Measurements from ENCODE around the gene KRTAP9-9. TPM values are rescaled to one million over a fixed set of nuclear protein-coding genes. Genes with fewer than 3 reads are reported as not detected.
"Not testable (repeated sequence)": the region's sequence is repeated elsewhere in the genome, so short reads cannot be mapped to it uniquely, and the experiment has no call there.

Gene KRTAP9-9
- total RNA-seq, 1 donor from 2014 or later, result not detected

DNA sequence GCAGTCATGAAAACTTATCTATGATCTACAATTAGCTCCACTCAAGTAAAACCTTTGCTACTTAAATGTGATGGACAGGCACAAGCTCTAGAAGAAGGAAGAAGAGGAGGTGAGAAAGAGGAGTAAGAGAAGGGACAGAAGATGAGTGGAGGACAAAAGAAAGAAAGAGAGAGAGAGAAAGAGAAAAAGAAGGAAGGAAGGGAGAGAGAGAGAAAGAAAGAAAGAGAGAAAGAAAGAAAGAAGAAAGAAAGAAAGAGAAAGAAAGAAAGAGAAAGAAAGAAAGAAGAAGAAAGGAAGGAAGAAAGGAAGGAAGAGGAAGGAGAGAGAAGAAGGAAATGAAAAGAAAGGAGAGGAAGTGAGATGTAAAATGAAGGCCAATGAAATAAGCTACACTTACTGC lies 25.1 kb upstream of the KRTAP9-9 start:
- no peak overlapping the region for H3K4me3 ChIP-seq (ENCODE audit: insufficient read depth, low read depth, low read length)
- TF ChIP-seq EZH2 (IDR thresholded peaks at IDR 0.05; ENCODE audit: insufficient read depth, low read length), result no peak
- TF ChIP-seq, protein P1, sequence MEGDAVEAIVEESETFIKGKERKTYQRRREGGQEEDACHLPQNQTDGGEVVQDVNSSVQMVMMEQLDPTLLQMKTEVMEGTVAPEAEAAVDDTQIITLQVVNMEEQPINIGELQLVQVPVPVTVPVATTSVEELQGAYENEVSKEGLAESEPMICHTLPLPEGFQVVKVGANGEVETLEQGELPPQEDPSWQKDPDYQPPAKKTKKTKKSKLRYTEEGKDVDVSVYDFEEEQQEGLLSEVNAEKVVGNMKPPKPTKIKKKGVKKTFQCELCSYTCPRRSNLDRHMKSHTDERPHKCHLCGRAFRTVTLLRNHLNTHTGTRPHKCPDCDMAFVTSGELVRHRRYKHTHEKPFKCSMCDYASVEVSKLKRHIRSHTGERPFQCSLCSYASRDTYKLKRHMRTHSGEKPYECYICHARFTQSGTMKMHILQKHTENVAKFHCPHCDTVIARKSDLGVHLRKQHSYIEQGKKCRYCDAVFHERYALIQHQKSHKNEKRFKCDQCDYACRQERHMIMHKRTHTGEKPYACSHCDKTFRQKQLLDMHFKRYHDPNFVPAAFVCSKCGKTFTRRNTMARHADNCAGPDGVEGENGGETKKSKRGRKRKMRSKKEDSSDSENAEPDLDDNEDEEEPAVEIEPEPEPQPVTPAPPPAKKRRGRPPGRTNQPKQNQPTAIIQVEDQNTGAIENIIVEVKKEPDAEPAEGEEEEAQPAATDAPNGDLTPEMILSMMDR (IDR thresholded peaks at IDR 0.05; ENCODE audit: insufficient read depth, low read depth, low read length), result no peak
- H3K9ac ChIP-seq (ENCODE audit: low read length), result no peak overlapping the region
- Mint-ChIP-seq H3K27me3 (ENCODE audit: low read depth, unreplicated experiment) (peaks cover 24% of the 10 kb centered on the region), H3K9me3 (ENCODE audit: unreplicated experiment) (peaks cover 2% of the 10 kb centered on the region), H3K36me3 (ENCODE audit: low read depth, unreplicated experiment) (no peaks in the 10 kb centered on the region), H3K4me1 (ENCODE audit: low read depth, unreplicated experiment) (no peaks in the 10 kb centered on the region), H3K27ac (ENCODE audit: unreplicated experiment) (no peak overlapping the region), H3K4me3 (ENCODE audit: unreplicated experiment) (no peak overlapping the region)
- H4K20me1 ChIP-seq (ENCODE audit: insufficient read depth, low read length), result no peaks in the 10 kb centered on the region
- H3K36me3 ChIP-seq (ENCODE audit: insufficient read depth, low read length), result no peaks in the 10 kb centered on the region
- H3K9me3 ChIP-seq (ENCODE audit: insufficient read depth, low read depth, low read length), result no peaks in the 10 kb centered on the region
- no peak overlapping the region for H3K27ac ChIP-seq (ENCODE audit: low read depth, low read length)
- FAIRE-seq (no peak), DNase-seq (ENCODE audit: low read depth) (no peak)
- no peak overlapping the region for H2AFZ ChIP-seq (ENCODE audit: low read depth, low read length)
- no peak overlapping the region for H3K4me2 ChIP-seq (ENCODE audit: low read length)
- H3K4me1 ChIP-seq (ENCODE audit: insufficient read depth, low read length), result no peaks in the 10 kb centered on the region
- peaks cover 4% of the 10 kb centered on the region for H3K27me3 ChIP-seq (ENCODE audit: insufficient read depth, low read length)
- no peaks in the 10 kb centered on the region for H3K79me2 ChIP-seq (ENCODE audit: insufficient read depth, low read length)

DNA sequence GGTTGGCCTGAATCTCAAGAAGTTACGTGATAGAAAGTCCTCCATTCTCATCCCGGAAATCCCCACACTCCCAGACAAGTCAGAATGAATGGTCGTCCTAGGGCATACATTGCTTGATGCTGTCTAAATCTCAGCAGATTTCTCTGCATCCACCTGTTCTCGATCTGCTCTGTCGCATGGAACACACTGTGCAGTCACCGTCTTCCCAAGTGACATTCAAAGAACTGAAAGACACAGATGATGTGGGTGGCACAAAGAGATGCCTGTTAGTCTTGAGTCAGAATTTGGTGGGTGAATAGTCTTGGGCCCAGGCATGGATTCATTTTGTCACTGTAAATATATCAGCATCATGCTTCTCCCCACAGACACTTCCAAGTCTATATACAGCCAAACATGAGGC lies 23.5 kb upstream of the KRTAP9-9 start:
- no peaks in the 10 kb centered on the region for H3K4me1 ChIP-seq (ENCODE audit: insufficient read depth, low read length)
- Mint-ChIP-seq H3K4me3 (ENCODE audit: unreplicated experiment) (no peak overlapping the region), H3K9me3 (ENCODE audit: unreplicated experiment) (peaks cover 2% of the 10 kb centered on the region), H3K4me1 (ENCODE audit: low read depth, unreplicated experiment) (no peaks in the 10 kb centered on the region), H3K27me3 (ENCODE audit: low read depth, unreplicated experiment) (peaks cover 22% of the 10 kb centered on the region), H3K36me3 (ENCODE audit: low read depth, unreplicated experiment) (no peaks in the 10 kb centered on the region), H3K27ac (ENCODE audit: unreplicated experiment) (no peak overlapping the region)
- FAIRE-seq, result no peak
- H3K27ac ChIP-seq (ENCODE audit: low read depth, low read length), result no peak overlapping the region
- no peak for DNase-seq (ENCODE audit: low read depth)
- H3K9me3 ChIP-seq (ENCODE audit: insufficient read depth, low read depth, low read length), result no peaks in the 10 kb centered on the region
- no peak overlapping the region for H3K4me2 ChIP-seq (ENCODE audit: low read length)
- H3K79me2 ChIP-seq (ENCODE audit: insufficient read depth, low read length), result no peaks in the 10 kb centered on the region
- no peaks in the 10 kb centered on the region for H3K36me3 ChIP-seq (ENCODE audit: insufficient read depth, low read length)
- TF ChIP-seq, protein P1 (IDR thresholded peaks at IDR 0.05; ENCODE audit: insufficient read depth, low read depth, low read length), result no peak
- TF ChIP-seq EZH2 (IDR thresholded peaks at IDR 0.05; ENCODE audit: insufficient read depth, low read length), result no peak
- H4K20me1 ChIP-seq (ENCODE audit: insufficient read depth, low read length), result no peaks in the 10 kb centered on the region
- no peak overlapping the region for H3K4me3 ChIP-seq (ENCODE audit: insufficient read depth, low read depth, low read length)
- H3K27me3 ChIP-seq (ENCODE audit: insufficient read depth, low read length), result peaks cover 8% of the 10 kb centered on the region
- H2AFZ ChIP-seq (ENCODE audit: low read depth, low read length), result no peak overlapping the region
- H3K9ac ChIP-seq (ENCODE audit: low read length), result no peak overlapping the region

DNA sequence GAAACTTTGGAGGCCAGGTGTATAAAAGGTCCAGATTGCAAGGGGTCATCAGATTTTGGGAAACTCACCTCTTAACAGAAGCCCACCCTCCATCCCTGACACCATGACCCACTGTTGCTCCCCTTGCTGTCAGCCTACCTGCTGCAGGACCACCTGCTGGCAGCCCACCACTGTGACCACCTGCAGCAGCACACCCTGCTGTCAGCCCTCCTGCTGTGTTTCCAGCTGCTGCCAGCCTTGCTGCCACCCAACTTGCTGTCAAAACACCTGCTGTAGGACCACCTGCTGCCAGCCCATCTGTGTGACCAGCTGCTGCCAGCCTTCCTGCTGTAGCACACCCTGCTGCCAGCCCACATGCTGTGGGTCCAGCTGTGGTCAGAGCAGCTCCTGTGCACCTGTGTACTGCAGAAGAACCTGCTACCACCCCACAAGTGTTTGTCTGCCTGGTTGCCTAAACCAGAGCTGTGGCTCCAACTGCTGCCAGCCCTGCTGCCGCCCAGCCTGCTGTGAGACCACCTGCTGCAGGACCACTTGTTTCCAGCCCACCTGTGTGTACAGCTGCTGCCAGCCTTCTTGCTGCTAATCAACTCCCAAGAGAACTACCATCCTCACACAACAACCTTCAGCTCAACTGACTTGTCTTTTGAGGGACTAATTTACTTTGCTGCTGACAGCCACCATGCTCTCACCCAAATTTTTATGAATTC lies 22.6 kb upstream of the KRTAP9-9 start, which contains the start of gene KRTAP9-3:
KRTAP9-3 (plus strand) TSS at position 51 of the 707 bp plus-strand sequence; CDS start at position 104, 53 bp downstream.
- H3K36me3 ChIP-seq (ENCODE audit: insufficient read depth, low read length); H3K4me3 Mint-ChIP-seq (ENCODE audit: unreplicated experiment); H4K20me1 ChIP-seq (ENCODE audit: insufficient read depth, low read length); H3K9ac ChIP-seq (ENCODE audit: low read length); H3K9me3 ChIP-seq (ENCODE audit: insufficient read depth, low read depth, low read length); H3K4me3 ChIP-seq (ENCODE audit: insufficient read depth, low read depth, low read length); H3K4me1 Mint-ChIP-seq (ENCODE audit: low read depth, unreplicated experiment); DNase-seq (ENCODE audit: low read depth); H3K27ac ChIP-seq (ENCODE audit: low read depth, low read length); H3K4me2 ChIP-seq (ENCODE audit: low read length); FAIRE-seq; H3K27me3 ChIP-seq (ENCODE audit: insufficient read depth, low read length); H3K36me3 Mint-ChIP-seq (ENCODE audit: low read depth, unreplicated experiment); H2AFZ ChIP-seq (ENCODE audit: low read depth, low read length); H3K4me1 ChIP-seq (ENCODE audit: insufficient read depth, low read length); H3K79me2 ChIP-seq (ENCODE audit: insufficient read depth, low read length); H3K9me3 Mint-ChIP-seq (ENCODE audit: unreplicated experiment); H3K27ac Mint-ChIP-seq (ENCODE audit: unreplicated experiment): not testable (repeated sequence)
- peaks cover 27% of the 10 kb centered on the region for H3K27me3 Mint-ChIP-seq (ENCODE audit: low read depth, unreplicated experiment)

DNA sequence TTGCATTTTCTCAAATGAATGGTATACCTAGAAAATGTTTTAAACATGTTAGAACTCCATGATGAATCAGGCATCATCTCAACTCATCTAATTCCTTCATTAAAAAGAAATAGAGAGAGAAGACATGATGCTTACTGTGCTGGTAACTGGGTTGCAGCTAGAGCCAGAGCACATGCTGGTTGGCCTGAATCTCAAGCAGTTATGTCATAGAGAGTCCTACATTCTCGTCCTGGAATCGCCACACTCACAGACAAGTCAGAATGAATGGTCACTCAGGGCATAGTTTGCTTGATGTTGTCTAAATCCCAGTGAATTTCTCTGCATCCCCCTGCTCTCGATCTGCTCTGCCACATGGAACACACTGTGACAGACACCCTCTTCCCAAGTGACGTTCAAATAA lies 18.1 kb upstream of the KRTAP9-9 start:
- not testable (repeated sequence) for H3K4me2 ChIP-seq (ENCODE audit: low read length); H3K36me3 ChIP-seq (ENCODE audit: insufficient read depth, low read length); H3K9me3 ChIP-seq (ENCODE audit: insufficient read depth, low read depth, low read length); H3K27ac Mint-ChIP-seq (ENCODE audit: unreplicated experiment); H2AFZ ChIP-seq (ENCODE audit: low read depth, low read length); H4K20me1 ChIP-seq (ENCODE audit: insufficient read depth, low read length); H3K27ac ChIP-seq (ENCODE audit: low read depth, low read length); FAIRE-seq; H3K36me3 Mint-ChIP-seq (ENCODE audit: low read depth, unreplicated experiment); H3K4me1 Mint-ChIP-seq (ENCODE audit: low read depth, unreplicated experiment); H3K4me1 ChIP-seq (ENCODE audit: insufficient read depth, low read length); H3K79me2 ChIP-seq (ENCODE audit: insufficient read depth, low read length); H3K27me3 ChIP-seq (ENCODE audit: insufficient read depth, low read length); DNase-seq (ENCODE audit: low read depth); H3K9me3 Mint-ChIP-seq (ENCODE audit: unreplicated experiment); H3K9ac ChIP-seq (ENCODE audit: low read length); H3K4me3 Mint-ChIP-seq (ENCODE audit: unreplicated experiment); H3K4me3 ChIP-seq (ENCODE audit: insufficient read depth, low read depth, low read length)
- H3K27me3 Mint-ChIP-seq (ENCODE audit: low read depth, unreplicated experiment), result peaks cover 24% of the 10 kb centered on the region

Measured in astrocyte (in vitro differentiated cells and primary cell).